C4-2B (cell line): ENCODE measurements around the gene TMEM266.
"Not testable (repeated sequence)": the region's sequence is repeated elsewhere in the genome, so short reads cannot be mapped to it uniquely, and the experiment has no call there.

Experiments
- H3K27ac ChIP-seq: fragments of 450-650 bp; 2 replicates; pipeline ENCODE4 v1.5.1; 2017
- ZFX ChIP-seq: fragments of 450-650 bp; IDR thresholded peaks from 2 replicates; pipeline ENCODE4 v1.6.1; 2017
- TF ChIP-seq, protein P1 (sequence below): fragments of 450-650 bp; conservative IDR thresholded peaks from 2 replicates; pipeline ENCODE4 v1.5.1; 2017; ENCODE audit warnings: mild to moderate bottlenecking

The TMEM266 gene, protein sequence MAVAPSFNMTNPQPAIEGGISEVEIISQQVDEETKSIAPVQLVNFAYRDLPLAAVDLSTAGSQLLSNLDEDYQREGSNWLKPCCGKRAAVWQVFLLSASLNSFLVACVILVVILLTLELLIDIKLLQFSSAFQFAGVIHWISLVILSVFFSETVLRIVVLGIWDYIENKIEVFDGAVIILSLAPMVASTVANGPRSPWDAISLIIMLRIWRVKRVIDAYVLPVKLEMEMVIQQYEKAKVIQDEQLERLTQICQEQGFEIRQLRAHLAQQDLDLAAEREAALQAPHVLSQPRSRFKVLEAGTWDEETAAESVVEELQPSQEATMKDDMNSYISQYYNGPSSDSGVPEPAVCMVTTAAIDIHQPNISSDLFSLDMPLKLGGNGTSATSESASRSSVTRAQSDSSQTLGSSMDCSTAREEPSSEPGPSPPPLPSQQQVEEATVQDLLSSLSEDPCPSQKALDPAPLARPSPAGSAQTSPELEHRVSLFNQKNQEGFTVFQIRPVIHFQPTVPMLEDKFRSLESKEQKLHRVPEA

DNA sequence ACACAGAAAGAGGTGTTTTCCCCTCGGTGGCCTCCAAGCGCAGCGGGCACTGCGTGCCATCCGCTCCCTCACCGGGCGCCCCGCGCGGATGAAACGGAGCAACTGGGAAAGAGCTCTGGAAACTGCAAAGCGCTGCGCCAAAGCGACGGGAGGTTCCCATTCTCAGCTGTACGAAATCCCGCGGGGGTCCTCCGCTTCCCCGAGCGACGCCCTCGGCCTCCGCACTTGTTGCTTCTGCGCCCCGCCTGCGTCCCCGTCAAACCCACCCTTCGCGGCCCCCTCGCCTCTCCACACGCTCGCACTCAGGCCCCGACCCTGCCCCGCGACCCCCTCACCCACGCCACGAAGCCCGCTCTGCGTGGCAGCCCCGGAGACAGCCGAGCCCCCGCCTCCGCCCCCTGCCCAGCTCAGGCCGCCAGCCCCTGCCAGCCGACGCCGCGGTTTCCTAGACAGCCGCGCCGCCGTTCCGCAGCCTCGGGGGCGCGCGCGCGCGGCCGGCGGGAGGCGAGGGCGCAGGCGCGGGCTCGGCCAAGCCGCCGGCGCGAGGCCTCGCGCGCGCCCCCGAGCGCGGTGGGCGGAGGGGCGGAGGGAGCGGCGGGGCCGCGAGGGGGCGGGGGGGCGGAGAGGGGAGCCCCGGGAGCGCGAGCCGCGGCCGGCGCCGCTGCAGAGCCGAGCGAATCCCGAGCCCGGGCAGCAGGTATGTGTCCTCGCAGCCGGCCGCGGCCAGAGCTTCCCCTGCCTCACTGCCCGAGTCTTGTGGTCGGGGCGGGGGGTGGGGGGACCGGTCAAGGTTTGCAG lies at the start of gene TMEM266:
TSS of gene TMEM266 (plus strand) at position 666 of the 798 bp plus-strand sequence. CDS start 74,279 bp downstream, outside the sequence.
- no peak within 1 kb of the TSS; the same call in 1 of the 2 replicates for H3K27ac ChIP-seq
- no peak for TF ChIP-seq ZFX
- TF ChIP-seq, protein P1, sequence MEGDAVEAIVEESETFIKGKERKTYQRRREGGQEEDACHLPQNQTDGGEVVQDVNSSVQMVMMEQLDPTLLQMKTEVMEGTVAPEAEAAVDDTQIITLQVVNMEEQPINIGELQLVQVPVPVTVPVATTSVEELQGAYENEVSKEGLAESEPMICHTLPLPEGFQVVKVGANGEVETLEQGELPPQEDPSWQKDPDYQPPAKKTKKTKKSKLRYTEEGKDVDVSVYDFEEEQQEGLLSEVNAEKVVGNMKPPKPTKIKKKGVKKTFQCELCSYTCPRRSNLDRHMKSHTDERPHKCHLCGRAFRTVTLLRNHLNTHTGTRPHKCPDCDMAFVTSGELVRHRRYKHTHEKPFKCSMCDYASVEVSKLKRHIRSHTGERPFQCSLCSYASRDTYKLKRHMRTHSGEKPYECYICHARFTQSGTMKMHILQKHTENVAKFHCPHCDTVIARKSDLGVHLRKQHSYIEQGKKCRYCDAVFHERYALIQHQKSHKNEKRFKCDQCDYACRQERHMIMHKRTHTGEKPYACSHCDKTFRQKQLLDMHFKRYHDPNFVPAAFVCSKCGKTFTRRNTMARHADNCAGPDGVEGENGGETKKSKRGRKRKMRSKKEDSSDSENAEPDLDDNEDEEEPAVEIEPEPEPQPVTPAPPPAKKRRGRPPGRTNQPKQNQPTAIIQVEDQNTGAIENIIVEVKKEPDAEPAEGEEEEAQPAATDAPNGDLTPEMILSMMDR: no peak; the same call in 1 of the 2 replicates

DNA sequence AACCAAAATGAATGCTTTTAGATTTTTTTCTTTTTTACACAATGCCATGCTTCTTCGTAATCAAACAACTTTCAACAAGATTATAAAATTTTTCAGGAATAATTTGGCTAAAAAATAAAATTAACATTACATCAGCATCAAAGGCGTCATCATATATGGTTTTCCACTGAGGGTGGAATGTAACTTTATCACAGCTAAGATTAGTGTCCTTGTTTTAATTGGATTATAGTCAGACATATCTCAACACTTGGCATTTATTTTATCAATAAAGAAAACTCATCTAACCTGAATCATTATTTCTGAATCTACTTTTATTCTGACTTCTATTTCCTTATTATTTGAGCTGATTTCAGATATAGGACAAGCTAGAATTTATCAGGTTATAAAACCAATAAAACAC lies 49.2 kb upstream of the TMEM266 start:
- TF ChIP-seq, protein P1: no peak
- TF ChIP-seq ZFX: no peak
- no peak overlapping the region for H3K27ac ChIP-seq

DNA sequence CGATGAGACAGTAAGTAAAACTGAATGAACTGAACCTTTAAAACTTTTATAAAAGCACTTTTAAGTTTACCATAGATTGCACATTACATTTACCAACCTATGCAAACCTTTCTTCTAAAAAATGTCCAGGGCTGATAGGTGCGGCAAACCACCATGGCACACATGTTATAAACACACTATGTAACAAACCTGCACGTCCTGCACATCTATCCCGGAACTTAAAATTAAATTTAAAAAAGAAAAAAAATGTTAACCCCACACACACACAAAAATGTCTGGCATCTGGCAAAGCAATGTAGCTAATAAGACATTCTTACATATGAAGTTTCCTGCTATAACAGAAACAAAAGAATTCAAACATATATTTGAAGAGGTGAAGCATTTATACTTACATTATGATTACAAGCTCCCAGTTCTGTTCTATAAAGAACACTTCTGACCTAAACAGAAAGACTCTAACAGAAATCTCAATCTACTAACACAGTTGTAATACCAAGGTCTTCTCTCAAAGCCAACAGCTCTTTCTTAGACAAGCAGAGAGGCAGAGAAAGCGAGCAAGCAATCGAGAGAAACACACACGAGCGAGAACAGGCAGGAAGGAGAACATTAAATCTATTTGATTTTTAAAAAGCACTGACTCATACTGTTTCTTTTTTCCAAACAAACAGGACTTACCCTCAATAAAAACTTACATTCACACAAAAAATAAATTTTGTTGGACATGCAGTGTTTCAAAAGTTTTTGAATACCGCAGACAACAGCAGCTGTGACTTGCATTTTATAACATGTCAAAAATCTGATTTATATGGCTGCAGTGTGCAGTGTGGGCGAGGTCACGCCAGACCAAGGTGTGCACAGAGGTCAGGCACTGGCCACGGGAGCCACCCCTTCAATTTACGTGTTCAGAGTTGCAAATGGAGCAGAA lies 47.9 kb upstream of the TMEM266 start, which contains the start of gene NRG4:
TSS of gene NRG4 (minus strand) at position 798 of the 925 bp plus-strand sequence. CDS start 1,194 bp downstream, outside the sequence.
- no peak within 1 kb of the TSS for H3K27ac ChIP-seq
- no peak for TF ChIP-seq ZFX
- TF ChIP-seq, protein P1: no peak

DNA sequence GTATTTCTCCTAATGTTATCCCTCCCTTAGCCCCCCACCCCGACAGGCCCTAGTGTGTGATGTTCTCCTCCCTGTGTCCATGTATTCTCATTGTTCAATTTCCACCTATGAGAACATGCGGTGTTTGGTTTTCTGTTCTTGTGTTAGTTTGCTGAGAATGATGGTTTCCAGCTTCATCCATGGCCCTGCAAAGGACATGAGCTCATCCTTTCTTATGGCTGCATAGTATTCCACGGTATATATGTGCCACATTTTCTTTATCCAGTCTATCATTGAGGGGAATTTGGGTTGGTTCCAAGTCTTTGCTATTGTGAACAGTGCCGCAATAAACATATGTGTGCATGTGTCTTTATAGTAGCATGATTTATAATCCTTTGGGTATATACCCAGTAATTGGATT lies 46.3 kb upstream of the TMEM266 start:
- not testable (repeated sequence) for H3K27ac ChIP-seq

DNA sequence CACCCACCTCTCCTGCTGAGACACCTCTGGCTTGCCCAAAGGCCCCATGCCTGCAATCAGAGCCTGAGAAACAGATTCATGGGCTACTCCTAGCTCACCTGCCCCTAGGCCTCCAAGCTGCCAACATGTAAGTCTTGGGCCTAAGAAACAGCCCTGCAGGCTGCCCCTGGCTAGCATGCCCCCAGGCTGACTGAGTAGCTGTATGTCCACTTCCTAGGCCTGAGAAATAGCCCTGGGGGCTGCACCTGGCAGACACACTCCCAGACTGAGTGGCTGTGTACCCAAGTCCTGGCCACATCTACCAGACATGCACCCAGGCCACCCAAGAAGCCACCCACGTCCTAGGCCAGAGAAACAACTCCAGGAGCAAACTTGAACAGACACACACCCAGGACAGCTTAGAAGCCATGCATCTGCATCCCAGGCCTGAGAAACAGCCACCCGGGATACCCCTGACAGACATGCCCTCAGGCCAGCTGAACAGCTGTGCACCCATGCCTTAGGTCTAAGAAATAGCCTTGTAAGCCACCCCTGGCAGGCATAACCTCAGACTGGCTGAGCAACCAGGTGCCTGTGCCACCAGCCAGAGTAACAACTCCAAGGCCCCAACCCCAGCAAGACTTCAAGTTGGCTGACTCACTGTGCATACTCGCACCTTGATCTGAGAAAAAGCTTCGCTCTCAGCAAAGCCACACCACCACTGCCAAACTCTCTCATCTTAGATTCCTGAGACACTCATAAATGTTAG lies 35.6 kb upstream of the TMEM266 start:
- TF ChIP-seq, protein P1: no peak
- no peak for TF ChIP-seq ZFX
- no peak overlapping the region for H3K27ac ChIP-seq

DNA sequence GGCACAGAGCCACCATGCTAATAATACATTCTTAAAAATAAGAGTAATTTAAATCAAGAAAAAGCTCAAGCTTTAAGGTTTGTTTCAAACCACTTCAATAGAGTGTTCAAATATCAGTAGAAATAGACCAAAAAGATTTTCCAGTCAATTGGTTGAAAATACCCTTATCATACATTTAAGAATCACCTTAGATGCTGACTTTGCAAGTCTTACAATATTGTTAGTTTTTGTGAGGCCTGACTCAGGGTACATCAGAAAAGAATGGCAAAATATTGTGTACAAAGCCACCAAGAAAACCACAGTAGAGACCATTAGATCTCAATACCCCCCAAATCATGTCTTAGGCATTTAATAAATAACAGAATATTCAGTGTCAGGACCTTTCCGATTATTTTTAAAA lies 27.7 kb upstream of the TMEM266 start:
- no peak overlapping the region for H3K27ac ChIP-seq
- TF ChIP-seq, protein P1: no peak
- TF ChIP-seq ZFX: no peak
